Subcutaneous adipose tissue (tissue), 4 donors: Measurements from ENCODE around the gene FOXP1. TPM values are rescaled to one million over a fixed set of nuclear protein-coding genes. Genes with fewer than 3 reads are reported as not detected.

ENCODE experiments used
- CTCF ChIP-seq: fragments of 450-650 bp; IDR thresholded peaks from one replicate; pipeline ENCODE4 v1.5.1; 2016; ENCODE audit warnings: low read depth, mild to moderate bottlenecking, control low read depth, antibody characterized with exemption, moderate library complexity
- total RNA-seq, 4 donors: library from RNA; depleted of rRNA; stranded (reverse); fragments of >200 nt; gene quantifications; one replicate each; pipeline ENCODE4 v1.1.0, GENCODE V29; 2016

The FOXP1 gene
- total RNA-seq, 4 donors from 2014 or later, result 70.5 to 96.7 (median 88.0) TPM

GRCh38 chr3:70947579-70947978 is 635.9 kb downstream of the FOXP1 start:
- TF ChIP-seq CTCF, result no peak

GRCh38 chr3:70943886-70944285 is 639.6 kb downstream of the FOXP1 start:
- TF ChIP-seq CTCF, result no peak

- no peak for TF ChIP-seq CTCF
Measured at GRCh38 chr3:70933105-70933810, 650.3 kb downstream of the FOXP1 start.

GRCh38 chr3:70930066-70930465 is 653.5 kb downstream of the FOXP1 start:
- no peak for TF ChIP-seq CTCF

GRCh38 chr3:70927239-70927638 is 656.3 kb downstream of the FOXP1 start:
- TF ChIP-seq CTCF, result no peak

- no peak for TF ChIP-seq CTCF
Measured at GRCh38 chr3:70926835-70927234, 656.7 kb downstream of the FOXP1 start.

- TF ChIP-seq CTCF, result no peak
Measured at GRCh38 chr3:70919661-70920060, 663.9 kb downstream of the FOXP1 start.
